Neural progenitor cell (in vitro differentiated cells): ENCODE measurements around the gene KIT. TPM values are rescaled to one million over a fixed set of nuclear protein-coding genes. Genes with fewer than 3 reads are reported as not detected.

Source experiments
- DNase-seq: peaks from one replicate; pipeline ENCODE4 v3.0.0-alpha.2; 2016; ENCODE audit warnings: low spot score
- H2AFZ ChIP-seq: fragments of 200-600 bp; sonication (generic); replicated peaks from 2 replicates; pipeline ENCODE4 v1.6.1; 2016; ENCODE audit warnings: antibody characterized with exemption
- H3F3A ChIP-seq: fragments of 200-600 bp; sonication (generic); 2 replicates; pipeline ENCODE4 v1.6.1; 2016; ENCODE audit warnings: antibody characterized with exemption, low read depth
- H3K27ac ChIP-seq: fragments of 200-600 bp; sonication (generic); 2 replicates; pipeline ENCODE4 v1.5.1; 2016; ENCODE audit warnings: mild to moderate bottlenecking
- H3K27me3 ChIP-seq: fragments of 200-600 bp; sonication (generic); 2 replicates; pipeline ENCODE4 v1.6.1; 2016; ENCODE audit warnings: mild to moderate bottlenecking, moderate library complexity
- H3K36me3 ChIP-seq: fragments of 200-600 bp; sonication (generic); 2 replicates; pipeline ENCODE4 v1.5.1; 2016
- H3K4me1 ChIP-seq: fragments of 200-600 bp; sonication (generic); 2 replicates; pipeline ENCODE4 v1.6.1; 2016; ENCODE audit warnings: mixed run types
- H3K4me2 ChIP-seq: fragments of 200-600 bp; sonication (generic); 2 replicates; pipeline ENCODE4 v1.6.1; 2016
- H3K4me3 ChIP-seq: fragments of 200-600 bp; sonication (generic); 2 replicates; pipeline ENCODE4 v1.5.1; 2016
- H3K79me2 ChIP-seq: fragments of 200-600 bp; sonication (generic); 2 replicates; pipeline ENCODE4 v1.6.1; 2016; ENCODE audit warnings: low read depth
- H3K9ac ChIP-seq: fragments of 200-600 bp; sonication (generic); 2 replicates; pipeline ENCODE4 v1.6.1; 2016
- H3K9me3 ChIP-seq: fragments of 200-600 bp; sonication (generic); 2 replicates; pipeline ENCODE4 v1.5.1; 2016; ENCODE audit warnings: low read depth
- H4K20me1 ChIP-seq: fragments of 200-600 bp; sonication (generic); 2 replicates; pipeline ENCODE4 v1.6.1; 2016; ENCODE audit warnings: low read depth
- H3K27ac Mint-ChIP-seq: 3 replicates; pipeline ENCODE4 v1.8.0; 2021; ENCODE audit warnings: mixed read lengths
- H3K27me3 Mint-ChIP-seq: 2 replicates; pipeline ENCODE4 v1.8.0; 2022; ENCODE audit warnings: low read depth, mild to moderate bottlenecking, inconsistent platforms, moderate library complexity, mixed read lengths; ENCODE audit not compliant: insufficient read depth
- H3K36me3 Mint-ChIP-seq: 3 replicates; pipeline ENCODE4 v1.8.0; 2021; ENCODE audit warnings: mixed read lengths
- H3K4me1 Mint-ChIP-seq: 3 replicates; pipeline ENCODE4 v1.8.0; 2021; ENCODE audit warnings: mixed read lengths
- H3K4me3 Mint-ChIP-seq: 3 replicates; pipeline ENCODE4 v1.8.0; 2021; ENCODE audit warnings: mild to moderate bottlenecking, moderate library complexity, mixed read lengths
- H3K9me3 Mint-ChIP-seq: 3 replicates; pipeline ENCODE4 v1.8.0; 2020; ENCODE audit warnings: mixed read lengths
- CTCF ChIP-seq: fragments of 200-600 bp; sonication (generic); IDR thresholded peaks from 2 replicates; pipeline ENCODE4 v1.5.1; 2017; ENCODE audit warnings: antibody characterized with exemption, mild to moderate bottlenecking
- EZH2 ChIP-seq: fragments of 200-600 bp; sonication (generic); IDR thresholded peaks from 2 replicates; pipeline ENCODE4 v1.6.1; 2017; ENCODE audit warnings: antibody characterized with exemption, mild to moderate bottlenecking, moderate library complexity
- EZH2phosphoT487 ChIP-seq: fragments of 200-600 bp; sonication (generic); IDR thresholded peaks from 2 replicates; pipeline ENCODE4 v1.6.1; 2017; ENCODE audit warnings: antibody characterized with exemption
- total RNA-seq: library from RNA; depleted of rRNA; stranded (reverse); fragments of >200 nt; gene quantifications from 2 replicates; pipeline ENCODE4 v1.2.3, GENCODE V29; 2015; ENCODE audit warnings: low replicate concordance

Gene KIT
- total RNA-seq, 1 donor from 2014 or later, result 4.6 TPM

DNA sequence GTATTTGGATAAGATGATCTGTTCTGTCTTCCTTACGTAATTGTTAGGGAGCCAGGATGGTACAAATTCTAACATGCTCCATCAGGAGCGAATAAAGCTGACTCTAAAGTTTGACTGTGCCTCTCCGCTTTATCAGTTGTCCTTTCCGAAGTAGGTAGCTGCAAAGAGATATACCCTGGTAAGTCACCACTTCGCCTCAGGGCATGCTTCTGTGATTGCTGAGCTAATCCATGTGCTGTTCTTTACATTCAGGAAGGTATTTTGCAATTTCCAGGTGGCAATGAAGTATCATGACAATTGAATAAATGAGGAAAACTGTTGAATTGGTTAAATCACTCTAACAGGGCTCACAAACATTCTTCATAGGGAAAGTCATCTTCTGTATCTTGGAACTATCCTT lies 38.9 kb downstream of the KIT start:
- peaks cover 23% of the 10 kb centered on the region for H3K27me3 ChIP-seq
- Mint-ChIP-seq H3K4me3 (no peak overlapping the region), H3K9me3 (no peaks in the 10 kb centered on the region), H3K27me3 (no peaks in the 10 kb centered on the region), H3K27ac (no peak overlapping the region), H3K36me3 (peaks cover 15% of the 10 kb centered on the region), H3K4me1 (peaks cover 6% of the 10 kb centered on the region)
- H3K36me3 ChIP-seq, result no peaks in the 10 kb centered on the region
- DNase-seq, result no peak
- no peaks in the 10 kb centered on the region for H3K9me3 ChIP-seq
- peaks cover 21% of the 10 kb centered on the region for H3K4me1 ChIP-seq
- H3F3A ChIP-seq, result no peaks in the 10 kb centered on the region
- H3K27ac ChIP-seq, result no peak overlapping the region
- H3K4me3 ChIP-seq, result no peak overlapping the region
- TF ChIP-seq EZH2 (no peak), CTCF (no peak)
- no peaks in the 10 kb centered on the region for H4K20me1 ChIP-seq
- H3K9ac ChIP-seq, result no peak overlapping the region
- H3K4me2 ChIP-seq, result no peak overlapping the region
- no peak overlapping the region for H2AFZ ChIP-seq
- H3K79me2 ChIP-seq, result no peaks in the 10 kb centered on the region

- Mint-ChIP-seq H3K27ac (no peak overlapping the region), H3K4me1 (peaks cover 3% of the 10 kb centered on the region), H3K4me3 (no peak overlapping the region), H3K27me3 (no peaks in the 10 kb centered on the region), H3K9me3 (no peaks in the 10 kb centered on the region), H3K36me3 (peaks cover 17% of the 10 kb centered on the region)
- Histone ChIP-seq H2AFZ (no peak overlapping the region), H3K4me3 (no peak overlapping the region), H4K20me1 (no peaks in the 10 kb centered on the region), H3F3A (no peaks in the 10 kb centered on the region), H3K27me3 (no peaks in the 10 kb centered on the region), H3K4me1 (peaks cover 7% of the 10 kb centered on the region), H3K79me2 (no peaks in the 10 kb centered on the region), H3K4me2 (no peak overlapping the region), H3K36me3 (no peaks in the 10 kb centered on the region), H3K9me3 (no peaks in the 10 kb centered on the region), H3K9ac (no peak overlapping the region), H3K27ac (no peak overlapping the region)
- DNase-seq, result no peak
- TF ChIP-seq EZH2phosphoT487, result no peak
- no peak for TF ChIP-seq EZH2
- TF ChIP-seq CTCF, result no peak
Measured at GRCh38 chr4:54700986-54701385, 43.2 kb downstream of the KIT start.

DNA sequence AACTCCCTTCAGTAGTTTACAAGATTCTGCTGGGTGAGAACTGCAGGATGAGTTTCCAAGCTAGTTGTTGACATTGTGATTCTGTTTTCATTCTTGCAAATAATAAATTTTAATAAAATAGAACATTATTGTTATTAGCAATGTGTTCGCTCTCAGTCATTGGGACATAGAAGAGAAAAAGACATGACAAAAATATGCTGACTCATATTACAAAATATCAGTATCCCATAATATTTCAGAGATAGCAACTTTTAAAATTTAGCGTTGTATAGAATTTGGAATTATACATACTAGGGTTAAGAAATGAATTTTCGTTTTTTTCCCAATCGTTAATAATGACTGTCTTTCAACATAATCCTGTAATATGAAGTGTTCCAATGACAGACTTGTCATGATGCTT lies 45.4 kb downstream of the KIT start:
- H3K4me2 ChIP-seq, result no peak overlapping the region
- Mint-ChIP-seq H3K27me3 (no peaks in the 10 kb centered on the region), H3K9me3 (no peaks in the 10 kb centered on the region), H3K4me1 (peaks cover 3% of the 10 kb centered on the region), H3K27ac (no peak overlapping the region), H3K36me3 (peaks cover 15% of the 10 kb centered on the region), H3K4me3 (no peak overlapping the region)
- H4K20me1 ChIP-seq, result no peaks in the 10 kb centered on the region
- no peaks in the 10 kb centered on the region for H3K4me1 ChIP-seq
- H3K9me3 ChIP-seq, result no peaks in the 10 kb centered on the region
- TF ChIP-seq EZH2 (no peak), EZH2phosphoT487 (no peak), CTCF (no peak)
- no peaks in the 10 kb centered on the region for H3K27me3 ChIP-seq
- no peak overlapping the region for H3K9ac ChIP-seq
- DNase-seq, result no peak
- H3K4me3 ChIP-seq, result no peak overlapping the region
- H3K27ac ChIP-seq, result no peak overlapping the region
- no peaks in the 10 kb centered on the region for H3F3A ChIP-seq
- H3K79me2 ChIP-seq, result no peaks in the 10 kb centered on the region
- H3K36me3 ChIP-seq, result no peaks in the 10 kb centered on the region
- H2AFZ ChIP-seq, result no peak overlapping the region

DNA sequence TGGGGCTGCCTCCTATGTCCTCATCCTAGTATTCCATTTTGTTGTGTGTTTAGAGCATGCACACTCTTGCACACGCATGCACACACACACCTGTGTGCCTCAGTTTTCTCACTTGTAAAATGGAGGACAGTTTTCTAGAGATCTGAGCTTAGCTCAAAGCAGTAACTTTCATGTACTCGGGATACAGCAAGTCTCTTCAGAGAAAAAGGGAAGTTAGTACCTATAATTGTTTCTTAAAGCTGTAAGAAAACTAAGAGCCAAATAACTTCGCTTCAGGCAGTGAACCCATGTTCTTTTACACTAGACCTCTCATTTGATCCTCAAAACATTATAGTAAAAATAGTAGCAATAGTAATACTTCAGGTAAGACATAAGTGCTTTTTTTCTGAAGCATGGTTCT lies 49.6 kb downstream of the KIT start:
- Histone ChIP-seq H2AFZ (no peak overlapping the region), H4K20me1 (no peaks in the 10 kb centered on the region), H3F3A (no peaks in the 10 kb centered on the region), H3K79me2 (no peaks in the 10 kb centered on the region), H3K9me3 (no peaks in the 10 kb centered on the region), H3K4me2 (no peak overlapping the region), H3K36me3 (no peaks in the 10 kb centered on the region), H3K4me3 (no peak overlapping the region), H3K27ac (no peak overlapping the region), H3K9ac (no peak overlapping the region), H3K4me1 (no peaks in the 10 kb centered on the region), H3K27me3 (no peaks in the 10 kb centered on the region)
- no peak overlapping the region for H3K4me3 Mint-ChIP-seq
- TF ChIP-seq EZH2 (no peak), CTCF (no peak), EZH2phosphoT487 (no peak)
- H3K27ac Mint-ChIP-seq, result no peak overlapping the region
- H3K36me3 Mint-ChIP-seq, result peaks cover 25% of the 10 kb centered on the region
- H3K27me3 Mint-ChIP-seq, result peaks cover 6% of the 10 kb centered on the region
- DNase-seq, result no peak
- no peaks in the 10 kb centered on the region for H3K9me3 Mint-ChIP-seq
- H3K4me1 Mint-ChIP-seq, result peaks cover 3% of the 10 kb centered on the region
